RWPE2 (cell line): ENCODE measurements around the gene LUC7L2.
"Not testable (repeated sequence)": the region's sequence is repeated elsewhere in the genome, so short reads cannot be mapped to it uniquely, and the experiment has no call there.

Experiments
- ATAC-seq: fragments of 200-7000 bp; cut with Tn5 transposase; 3 replicates; pipeline ENCODE4 v1.9.1; 2021; ENCODE audit warnings: low read depth
- DNase-seq: peaks from one replicate; pipeline ENCODE4 v3.0.0-alpha.2; 2020; ENCODE audit warnings: low spot score
- H3K27ac ChIP-seq: fragments of 450-650 bp; 2 replicates; pipeline ENCODE4 v1.5.1; 2017; ENCODE audit warnings: mild to moderate bottlenecking; ENCODE audit not compliant: poor library complexity, severe bottlenecking
- H3K27me3 ChIP-seq: fragments of 250-450 bp; sonication (Bioruptor Pico); 2 replicates; pipeline ENCODE4 v1.5.1; 2021; ENCODE audit warnings: mild to moderate bottlenecking, moderate library complexity; ENCODE audit not compliant: insufficient read depth, poor library complexity, severe bottlenecking
- H3K36me3 ChIP-seq: fragments of 250-450 bp; sonication (Bioruptor Pico); 2 replicates; pipeline ENCODE4 v1.5.1; 2020; ENCODE audit warnings: low read depth, mild to moderate bottlenecking, moderate library complexity
- H3K4me1 ChIP-seq: fragments of 250-450 bp; sonication (Bioruptor Pico); 2 replicates; pipeline ENCODE4 v1.5.1; 2021; ENCODE audit warnings: mild to moderate bottlenecking, moderate library complexity; ENCODE audit not compliant: insufficient read depth, poor library complexity, severe bottlenecking
- H3K4me3 ChIP-seq: fragments of 250-450 bp; sonication (Bioruptor Pico); 2 replicates; pipeline ENCODE4 v1.5.1; 2021; ENCODE audit warnings: mild to moderate bottlenecking, moderate library complexity; ENCODE audit not compliant: severe bottlenecking
- H3K9me3 ChIP-seq: fragments of 250-450 bp; sonication (Bioruptor Pico); 2 replicates; pipeline ENCODE4 v1.5.1; 2021; ENCODE audit warnings: mild to moderate bottlenecking, moderate library complexity; ENCODE audit not compliant: severe bottlenecking
- TF ChIP-seq, protein P1 (sequence below): fragments of 450-650 bp; IDR thresholded peaks from one replicate; pipeline ENCODE4 v1.5.1; 2017; ENCODE audit warnings: mild to moderate bottlenecking, moderate library complexity; ENCODE audit not compliant: poor library complexity, severe bottlenecking

LUC7L2 gene

GRCh38 chr7:139468281-139468680 is 108.6 kb downstream of the LUC7L2 start:
- not testable (repeated sequence) for H3K27ac ChIP-seq, H3K27me3 ChIP-seq, H3K36me3 ChIP-seq, H3K4me1 ChIP-seq, ATAC-seq, DNase-seq, H3K4me3 ChIP-seq, H3K9me3 ChIP-seq

GRCh38 chr7:139471740-139472353 is 112.2 kb downstream of the LUC7L2 start:
- Histone ChIP-seq H3K36me3 (no peaks in the 10 kb centered on the region), H3K27ac (no peak overlapping the region), H3K4me3 (no peak overlapping the region), H3K27me3 (no peaks in the 10 kb centered on the region), H3K9me3 (peaks cover 5% of the 10 kb centered on the region), H3K4me1 (no peaks in the 10 kb centered on the region)
- ATAC-seq (no peak), DNase-seq (no peak)
- TF ChIP-seq, protein P1, sequence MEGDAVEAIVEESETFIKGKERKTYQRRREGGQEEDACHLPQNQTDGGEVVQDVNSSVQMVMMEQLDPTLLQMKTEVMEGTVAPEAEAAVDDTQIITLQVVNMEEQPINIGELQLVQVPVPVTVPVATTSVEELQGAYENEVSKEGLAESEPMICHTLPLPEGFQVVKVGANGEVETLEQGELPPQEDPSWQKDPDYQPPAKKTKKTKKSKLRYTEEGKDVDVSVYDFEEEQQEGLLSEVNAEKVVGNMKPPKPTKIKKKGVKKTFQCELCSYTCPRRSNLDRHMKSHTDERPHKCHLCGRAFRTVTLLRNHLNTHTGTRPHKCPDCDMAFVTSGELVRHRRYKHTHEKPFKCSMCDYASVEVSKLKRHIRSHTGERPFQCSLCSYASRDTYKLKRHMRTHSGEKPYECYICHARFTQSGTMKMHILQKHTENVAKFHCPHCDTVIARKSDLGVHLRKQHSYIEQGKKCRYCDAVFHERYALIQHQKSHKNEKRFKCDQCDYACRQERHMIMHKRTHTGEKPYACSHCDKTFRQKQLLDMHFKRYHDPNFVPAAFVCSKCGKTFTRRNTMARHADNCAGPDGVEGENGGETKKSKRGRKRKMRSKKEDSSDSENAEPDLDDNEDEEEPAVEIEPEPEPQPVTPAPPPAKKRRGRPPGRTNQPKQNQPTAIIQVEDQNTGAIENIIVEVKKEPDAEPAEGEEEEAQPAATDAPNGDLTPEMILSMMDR: no peak
